ENCODE results near the gene IFNLR1. TPM values are rescaled to one million over a fixed set of nuclear protein-coding genes. Genes with fewer than 3 reads are reported as not detected.

Gene IFNLR1
- total RNA-seq, 1 donor from 2014 or later, result 0.49 TPM

GRCh38 chr1:24182061-24182460 lies 5.0 kb downstream of the IFNLR1 start:
- DNase-seq (ENCODE audit: low spot score), result no peak
- no peak for ATAC-seq
- intact Hi-C loops (cut with DNase I), result no loop called here

- no peak for ATAC-seq
- no peak for DNase-seq (ENCODE audit: low spot score)
- intact Hi-C loops (cut with DNase I), result no loop called here
These were observed 5.5 kb downstream of the IFNLR1 start for GRCh38 chr1:24181619-24182018.

- DNase-seq (ENCODE audit: low spot score) (no peak), ATAC-seq (no peak)
- intact Hi-C loops (cut with DNase I), result no loop called here
These were observed 6.4 kb downstream of the IFNLR1 start for GRCh38 chr1:24180676-24181075.

GRCh38 chr1:24179251-24179840 lies 7.7 kb downstream of the IFNLR1 start:
- intact Hi-C loops (cut with DNase I), result no loop called here
- ATAC-seq, result no peak
- DNase-seq (ENCODE audit: low spot score), result no peak

GRCh38 chr1:24178407-24178806 lies 8.7 kb downstream of the IFNLR1 start:
- DNase-seq (ENCODE audit: low spot score) (no peak), ATAC-seq (no peak)
- intact Hi-C loops (cut with DNase I), result no loop called here

- ATAC-seq (no peak), DNase-seq (ENCODE audit: low spot score) (no peak)
- intact Hi-C loops (cut with DNase I), result no loop called here
These were observed 9.9 kb downstream of the IFNLR1 start for GRCh38 chr1:24177161-24177560.

- intact Hi-C loops (cut with DNase I), result no loop called here
- DNase-seq (ENCODE audit: low spot score) (no peak), ATAC-seq (no peak)
These were observed 11.9 kb downstream of the IFNLR1 start for GRCh38 chr1:24175033-24175755.

- no peak for ATAC-seq
- intact Hi-C loops (cut with DNase I), result no loop called here
- DNase-seq (ENCODE audit: low spot score), result no peak
These were observed 13.2 kb downstream of the IFNLR1 start for GRCh38 chr1:24173638-24174575.

GRCh38 chr1:24172598-24172997 lies 14.5 kb downstream of the IFNLR1 start:
- DNase-seq (ENCODE audit: low spot score) (no peak), ATAC-seq (no peak)
- intact Hi-C loops (cut with DNase I), result no loop called here

GRCh38 chr1:24169286-24169685 lies 17.8 kb downstream of the IFNLR1 start:
- intact Hi-C loops (cut with DNase I), result no loop called here
- DNase-seq (ENCODE audit: low spot score) (no peak), ATAC-seq (no peak)

- intact Hi-C loops (cut with DNase I), result no loop called here
- no peak for ATAC-seq
- no peak for DNase-seq (ENCODE audit: low spot score)
These were observed 18.8 kb downstream of the IFNLR1 start for GRCh38 chr1:24168245-24168644.

- intact Hi-C loops (cut with DNase I), result no loop called here
- DNase-seq (ENCODE audit: low spot score) (no peak), ATAC-seq (no peak)
These were observed 20.1 kb downstream of the IFNLR1 start for GRCh38 chr1:24167008-24167407.

- intact Hi-C loops (cut with DNase I), result no loop called here
- no peak for ATAC-seq
- no peak for DNase-seq (ENCODE audit: low spot score)
These were observed 21.6 kb downstream of the IFNLR1 start for GRCh38 chr1:24165500-24165899.

GRCh38 chr1:24164004-24164403 lies 23.1 kb downstream of the IFNLR1 start:
- DNase-seq (ENCODE audit: low spot score), result no peak
- ATAC-seq, result no peak
- intact Hi-C loops (cut with DNase I), result no loop called here

GRCh38 chr1:24162201-24162600 lies 24.9 kb downstream of the IFNLR1 start:
- intact Hi-C loops (cut with DNase I), result no loop called here
- ATAC-seq (no peak), DNase-seq (ENCODE audit: low spot score) (no peak)

GRCh38 chr1:24161270-24161669 lies 25.8 kb downstream of the IFNLR1 start:
- intact Hi-C loops (cut with DNase I), result no loop called here
- DNase-seq (ENCODE audit: low spot score) (no peak), ATAC-seq (no peak)

GRCh38 chr1:24159366-24159765 lies 27.7 kb downstream of the IFNLR1 start:
- DNase-seq (ENCODE audit: low spot score) (no peak), ATAC-seq (no peak)
- intact Hi-C loops (cut with DNase I), result no loop called here

GRCh38 chr1:24157918-24158481 lies 29.1 kb downstream of the IFNLR1 start:
- ATAC-seq (no peak), DNase-seq (ENCODE audit: low spot score) (no peak)
- intact Hi-C loops (cut with DNase I), result no loop called here

- intact Hi-C loops (cut with DNase I), result no loop called here
- ATAC-seq (no peak), DNase-seq (ENCODE audit: low spot score) (no peak)
These were observed 30.4 kb downstream of the IFNLR1 start for GRCh38 chr1:24156542-24157260.
